ENCODE measurements around the gene PORCN. TPM values are rescaled to one million over a fixed set of nuclear protein-coding genes. Genes with fewer than 3 reads are reported as not detected.
A peak's percentile ranks its signal among the peaks of the same experiment; 100 is the strongest.

The PORCN gene
- total RNA-seq, 1 donor from 2014 or later = 30.3 TPM

GRCh38 chrX:48520455-48520854, 11.7 kb downstream of the PORCN start:
- FAIRE-seq (no peak), DNase-seq (ENCODE audit: low read depth) (no peak)
- Histone ChIP-seq H3K9me3 (ENCODE audit: insufficient read depth, low read depth, low read length) (no peaks in the 10 kb centered on the region), H4K20me1 (ENCODE audit: insufficient read depth, low read length) (no peaks in the 10 kb centered on the region), H3K36me3 (ENCODE audit: insufficient read depth, low read length) (no peaks in the 10 kb centered on the region), H3K4me1 (ENCODE audit: insufficient read depth, low read length) (peaks cover 4% of the 10 kb centered on the region), H3K9ac (ENCODE audit: low read length) (no peak overlapping the region), H2AFZ (ENCODE audit: low read depth, low read length) (no peak overlapping the region), H3K4me2 (ENCODE audit: low read length) (no peak overlapping the region), H3K79me2 (ENCODE audit: insufficient read depth, low read length) (peaks cover 10% of the 10 kb centered on the region), H3K4me3 (ENCODE audit: insufficient read depth, low read depth, low read length) (no peak overlapping the region), H3K27me3 (ENCODE audit: insufficient read depth, low read length) (no peaks in the 10 kb centered on the region), H3K27ac (ENCODE audit: low read depth, low read length) (no peak overlapping the region)
- Mint-ChIP-seq H3K27ac (ENCODE audit: unreplicated experiment) (peak overlapping the region; percentile 41), H3K4me3 (ENCODE audit: unreplicated experiment) (no peak overlapping the region), H3K27me3 (ENCODE audit: low read depth, unreplicated experiment) (no peaks in the 10 kb centered on the region), H3K9me3 (ENCODE audit: unreplicated experiment) (no peaks in the 10 kb centered on the region), H3K4me1 (ENCODE audit: low read depth, unreplicated experiment) (no peaks in the 10 kb centered on the region), H3K36me3 (ENCODE audit: low read depth, unreplicated experiment) (peaks cover 5% of the 10 kb centered on the region)
- TF ChIP-seq CTCF (IDR thresholded peaks at IDR 0.05; ENCODE audit: insufficient read depth, low read depth, low read length) (no peak), EZH2 (IDR thresholded peaks at IDR 0.05; ENCODE audit: insufficient read depth, low read length) (no peak)

GRCh38 chrX:48520976-48521352, 12.2 kb downstream of the PORCN start:
- Histone ChIP-seq H3K4me1 (ENCODE audit: insufficient read depth, low read length) (peaks cover 4% of the 10 kb centered on the region), H3K9ac (ENCODE audit: low read length) (peak overlapping the region; percentile 88), H3K36me3 (ENCODE audit: insufficient read depth, low read length) (no peaks in the 10 kb centered on the region), H3K79me2 (ENCODE audit: insufficient read depth, low read length) (peaks cover 10% of the 10 kb centered on the region), H3K27ac (ENCODE audit: low read depth, low read length) (no peak overlapping the region), H3K9me3 (ENCODE audit: insufficient read depth, low read depth, low read length) (no peaks in the 10 kb centered on the region), H4K20me1 (ENCODE audit: insufficient read depth, low read length) (no peaks in the 10 kb centered on the region), H3K4me3 (ENCODE audit: insufficient read depth, low read depth, low read length) (no peak overlapping the region), H3K27me3 (ENCODE audit: insufficient read depth, low read length) (no peaks in the 10 kb centered on the region), H3K4me2 (ENCODE audit: low read length) (peak overlapping the region; percentile 95), H2AFZ (ENCODE audit: low read depth, low read length) (peak overlapping the region; percentile 84)
- H3K36me3 Mint-ChIP-seq (ENCODE audit: low read depth, unreplicated experiment) = peaks cover 5% of the 10 kb centered on the region
- no peaks in the 10 kb centered on the region for H3K27me3 Mint-ChIP-seq (ENCODE audit: low read depth, unreplicated experiment)
- H3K4me1 Mint-ChIP-seq (ENCODE audit: low read depth, unreplicated experiment) = no peaks in the 10 kb centered on the region
- H3K4me3 Mint-ChIP-seq (ENCODE audit: unreplicated experiment) = peak overlapping the region; percentile 87
- FAIRE-seq = no peak
- no peak for DNase-seq (ENCODE audit: low read depth)
- peak overlapping the region; percentile 41 for H3K27ac Mint-ChIP-seq (ENCODE audit: unreplicated experiment)
- no peaks in the 10 kb centered on the region for H3K9me3 Mint-ChIP-seq (ENCODE audit: unreplicated experiment)
- no peak for TF ChIP-seq CTCF (IDR thresholded peaks at IDR 0.05; ENCODE audit: insufficient read depth, low read depth, low read length)
- no peak for TF ChIP-seq EZH2 (IDR thresholded peaks at IDR 0.05; ENCODE audit: insufficient read depth, low read length)

GRCh38 chrX:48521353-48522243, 12.8 kb downstream of the PORCN start, which contains the start of gene EBP:
EBP (plus strand) TSS chrX:48521808; CDS start chrX:48523772, 1,964 bp downstream.
- H3K9ac ChIP-seq (ENCODE audit: low read length) = peak within 1 kb of the TSS; percentile 88
- H3K9me3 ChIP-seq (ENCODE audit: insufficient read depth, low read depth, low read length) = no peaks in the 10 kb centered on the region
- H3K27ac Mint-ChIP-seq (ENCODE audit: unreplicated experiment) = peak within 1 kb of the TSS; percentile 58
- no peaks in the 10 kb centered on the region for H3K9me3 Mint-ChIP-seq (ENCODE audit: unreplicated experiment)
- peak within 1 kb of the TSS; percentile 95 for H3K4me2 ChIP-seq (ENCODE audit: low read length)
- peaks cover 4% of the 10 kb centered on the region for H3K4me1 ChIP-seq (ENCODE audit: insufficient read depth, low read length)
- no peaks in the 10 kb centered on the region for H3K4me1 Mint-ChIP-seq (ENCODE audit: low read depth, unreplicated experiment)
- no peaks in the 10 kb centered on the region for H3K36me3 ChIP-seq (ENCODE audit: insufficient read depth, low read length)
- H3K4me3 ChIP-seq (ENCODE audit: insufficient read depth, low read depth, low read length) = peak within 1 kb of the TSS; percentile 87
- TF ChIP-seq CTCF (IDR thresholded peaks at IDR 0.05; ENCODE audit: insufficient read depth, low read depth, low read length) (no peak), EZH2 (IDR thresholded peaks at IDR 0.05; ENCODE audit: insufficient read depth, low read length) (no peak)
- no peak for FAIRE-seq
- H4K20me1 ChIP-seq (ENCODE audit: insufficient read depth, low read length) = no peaks in the 10 kb centered on the region
- peak within 1 kb of the TSS; percentile 84 for H2AFZ ChIP-seq (ENCODE audit: low read depth, low read length)
- peak; percentile 68 for DNase-seq (ENCODE audit: low read depth)
- H3K36me3 Mint-ChIP-seq (ENCODE audit: low read depth, unreplicated experiment) = peaks cover 2% of the 10 kb centered on the region
- H3K27me3 ChIP-seq (ENCODE audit: insufficient read depth, low read length) = no peaks in the 10 kb centered on the region
- H3K27ac ChIP-seq (ENCODE audit: low read depth, low read length) = peak within 1 kb of the TSS; percentile 66
- H3K79me2 ChIP-seq (ENCODE audit: insufficient read depth, low read length) = peaks cover 10% of the 10 kb centered on the region
- H3K4me3 Mint-ChIP-seq (ENCODE audit: unreplicated experiment) = peak within 1 kb of the TSS; percentile 87
- H3K27me3 Mint-ChIP-seq (ENCODE audit: low read depth, unreplicated experiment) = no peaks in the 10 kb centered on the region
